Ishikawa (cell line): Measurements from ENCODE around the gene CRMP1.

Experiments used
- CREB1 ChIP-seq: IDR thresholded peaks from 2 replicates; pipeline ENCODE4 v1.6.1; 2012; ENCODE audit warnings: low read depth
- FOXM1 ChIP-seq: IDR thresholded peaks from 2 replicates; pipeline ENCODE4 v1.6.1; 2012; ENCODE audit warnings: low read depth, borderline replicate concordance
- RAD21 ChIP-seq: IDR thresholded peaks from 2 replicates; pipeline ENCODE4 v1.6.1; 2012; ENCODE audit warnings: low read depth
- TEAD4 ChIP-seq: IDR thresholded peaks from 2 replicates; pipeline ENCODE4 v1.6.1; 2012
- TF ChIP-seq, protein P1 (sequence below): IDR thresholded peaks from 2 replicates; pipeline ENCODE4 v1.6.1; 2012; ENCODE audit warnings: low read depth, mild to moderate bottlenecking

DNA sequence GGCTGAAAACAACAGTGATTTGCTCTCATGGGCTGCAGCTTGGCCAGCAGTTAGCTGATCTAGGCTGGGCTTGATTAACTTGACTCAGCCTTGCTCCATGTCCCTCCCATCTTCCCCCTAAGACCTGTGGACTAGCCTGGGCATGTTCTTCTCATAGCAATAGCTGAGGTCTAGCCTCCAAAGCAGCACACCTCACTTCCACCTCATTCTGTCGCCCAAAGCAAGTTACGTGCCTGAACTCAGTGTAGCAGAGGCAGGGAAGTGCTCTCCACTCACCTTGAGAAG lies 119.7 kb downstream of the CRMP1 start:
- TF ChIP-seq FOXM1 (no peak), TEAD4 (no peak), CREB1 (no peak), RAD21 (no peak)
- TF ChIP-seq, protein P1, sequence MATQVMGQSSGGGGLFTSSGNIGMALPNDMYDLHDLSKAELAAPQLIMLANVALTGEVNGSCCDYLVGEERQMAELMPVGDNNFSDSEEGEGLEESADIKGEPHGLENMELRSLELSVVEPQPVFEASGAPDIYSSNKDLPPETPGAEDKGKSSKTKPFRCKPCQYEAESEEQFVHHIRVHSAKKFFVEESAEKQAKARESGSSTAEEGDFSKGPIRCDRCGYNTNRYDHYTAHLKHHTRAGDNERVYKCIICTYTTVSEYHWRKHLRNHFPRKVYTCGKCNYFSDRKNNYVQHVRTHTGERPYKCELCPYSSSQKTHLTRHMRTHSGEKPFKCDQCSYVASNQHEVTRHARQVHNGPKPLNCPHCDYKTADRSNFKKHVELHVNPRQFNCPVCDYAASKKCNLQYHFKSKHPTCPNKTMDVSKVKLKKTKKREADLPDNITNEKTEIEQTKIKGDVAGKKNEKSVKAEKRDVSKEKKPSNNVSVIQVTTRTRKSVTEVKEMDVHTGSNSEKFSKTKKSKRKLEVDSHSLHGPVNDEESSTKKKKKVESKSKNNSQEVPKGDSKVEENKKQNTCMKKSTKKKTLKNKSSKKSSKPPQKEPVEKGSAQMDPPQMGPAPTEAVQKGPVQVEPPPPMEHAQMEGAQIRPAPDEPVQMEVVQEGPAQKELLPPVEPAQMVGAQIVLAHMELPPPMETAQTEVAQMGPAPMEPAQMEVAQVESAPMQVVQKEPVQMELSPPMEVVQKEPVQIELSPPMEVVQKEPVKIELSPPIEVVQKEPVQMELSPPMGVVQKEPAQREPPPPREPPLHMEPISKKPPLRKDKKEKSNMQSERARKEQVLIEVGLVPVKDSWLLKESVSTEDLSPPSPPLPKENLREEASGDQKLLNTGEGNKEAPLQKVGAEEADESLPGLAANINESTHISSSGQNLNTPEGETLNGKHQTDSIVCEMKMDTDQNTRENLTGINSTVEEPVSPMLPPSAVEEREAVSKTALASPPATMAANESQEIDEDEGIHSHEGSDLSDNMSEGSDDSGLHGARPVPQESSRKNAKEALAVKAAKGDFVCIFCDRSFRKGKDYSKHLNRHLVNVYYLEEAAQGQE, result no peak
